OCI-M1 (cell line): ENCODE data around the gene TENM4.

Experiments
- DNase-seq: peaks from one replicate; lab custom pipeline; 2025; lab: John Stamatoyannopoulos, UW

TENM4 gene

GRCh38 chr11:79174045-79175008, 266.5 kb downstream of the TENM4 start:
- DNase-seq: no peak

GRCh38 chr11:79173615-79174014, 267.2 kb downstream of the TENM4 start:
- no peak for DNase-seq

- DNase-seq: no peak
Observed at GRCh38 chr11:79170321-79170720, 270.5 kb downstream of the TENM4 start.

- DNase-seq: no peak
Observed at GRCh38 chr11:79168530-79169110, 272.2 kb downstream of the TENM4 start.

GRCh38 chr11:79167510-79168188, 273.2 kb downstream of the TENM4 start:
- DNase-seq: no peak

- no peak for DNase-seq
Observed at GRCh38 chr11:79165908-79166307, 274.9 kb downstream of the TENM4 start.

GRCh38 chr11:79160791-79161403, 279.9 kb downstream of the TENM4 start:
- DNase-seq: peak; percentile 83

- DNase-seq: no peak
Observed at GRCh38 chr11:79159657-79160450, 281.0 kb downstream of the TENM4 start.

GRCh38 chr11:79157738-79158137, 283.1 kb downstream of the TENM4 start:
- no peak for DNase-seq

GRCh38 chr11:79156031-79156430, 284.8 kb downstream of the TENM4 start:
- DNase-seq: no peak

GRCh38 chr11:79155237-79155636, 285.6 kb downstream of the TENM4 start:
- no peak for DNase-seq

- no peak for DNase-seq
Observed at GRCh38 chr11:79152511-79152910, 288.3 kb downstream of the TENM4 start.

- DNase-seq: no peak
Observed at GRCh38 chr11:79151396-79151795, 289.4 kb downstream of the TENM4 start.

- no peak for DNase-seq
Observed at GRCh38 chr11:79150966-79151365, 289.9 kb downstream of the TENM4 start.

GRCh38 chr11:79150320-79150719, 290.5 kb downstream of the TENM4 start:
- DNase-seq: no peak

GRCh38 chr11:79147731-79148130, 293.1 kb downstream of the TENM4 start:
- no peak for DNase-seq

GRCh38 chr11:79147011-79147410, 293.8 kb downstream of the TENM4 start:
- no peak for DNase-seq

- no peak for DNase-seq
Observed at GRCh38 chr11:79139900-79140299, 300.9 kb downstream of the TENM4 start.

GRCh38 chr11:79129702-79130101, 311.1 kb downstream of the TENM4 start:
- no peak for DNase-seq

- DNase-seq: no peak
Observed at GRCh38 chr11:79128291-79128690, 312.5 kb downstream of the TENM4 start.

- no peak for DNase-seq
Observed at GRCh38 chr11:79122759-79123158, 318.1 kb downstream of the TENM4 start.

- DNase-seq: no peak
Observed at GRCh38 chr11:79121351-79121750, 319.5 kb downstream of the TENM4 start.
